HG03565 (cell line): ENCODE results near the gene TJP2.

Experiments
- ATAC-seq: cut with Tn5 transposase; IDR thresholded peaks from one replicate; pipeline ENCODE4 v1.9.1; 2021; ENCODE audit warnings: mild to moderate bottlenecking, moderate library complexity; ENCODE audit not compliant: unreplicated experiment

TJP2 gene

GRCh38 chr9:69173891-69174615, at the start of gene TJP2:
Gene TJP2 (plus strand): TSS chr9:69174277. CDS start chr9:69174373, 96 bp downstream.
- ATAC-seq, result peak; percentile 31

GRCh38 chr9:69130456-69131441, 43.3 kb upstream of the TJP2 start:
- no peak for ATAC-seq

GRCh38 chr9:69131682-69132081, 42.4 kb upstream of the TJP2 start:
- no peak for ATAC-seq

GRCh38 chr9:69132361-69132760, 41.7 kb upstream of the TJP2 start:
- no peak for ATAC-seq

- no peak for ATAC-seq
These were observed 39.7 kb upstream of the TJP2 start for GRCh38 chr9:69134412-69134811.

- ATAC-seq, result no peak
These were observed 37.9 kb upstream of the TJP2 start for GRCh38 chr9:69136185-69136584.

GRCh38 chr9:69136779-69137178, 37.3 kb upstream of the TJP2 start:
- ATAC-seq, result no peak

- ATAC-seq, result no peak
These were observed 36.8 kb upstream of the TJP2 start for GRCh38 chr9:69137311-69137710.

GRCh38 chr9:69139596-69139995, 34.5 kb upstream of the TJP2 start:
- ATAC-seq, result no peak

GRCh38 chr9:69140123-69140735, 33.8 kb upstream of the TJP2 start:
- ATAC-seq, result no peak

GRCh38 chr9:69141851-69142250, 32.2 kb upstream of the TJP2 start:
- ATAC-seq, result no peak

GRCh38 chr9:69143291-69143690, 30.8 kb upstream of the TJP2 start:
- ATAC-seq, result no peak

GRCh38 chr9:69145144-69145715, 28.8 kb upstream of the TJP2 start:
- no peak for ATAC-seq

GRCh38 chr9:69147041-69147834, 26.8 kb upstream of the TJP2 start:
- ATAC-seq, result no peak

- no peak for ATAC-seq
These were observed 24.7 kb upstream of the TJP2 start for GRCh38 chr9:69149321-69149807.

- no peak for ATAC-seq
These were observed 22.6 kb upstream of the TJP2 start for GRCh38 chr9:69151506-69151905.

- no peak for ATAC-seq
These were observed 20.2 kb upstream of the TJP2 start for GRCh38 chr9:69153707-69154521.

- peak; percentile 97 for ATAC-seq
These were observed 18.6 kb upstream of the TJP2 start for GRCh38 chr9:69155341-69156030.
